Measurements from ENCODE around the gene TMPRSS6. TPM values are rescaled to one million over a fixed set of nuclear protein-coding genes. Genes with fewer than 3 reads are reported as not detected.

TMPRSS6 gene
- total RNA-seq, 1 donor, result not detected

GRCh38 chr22:37145180-37146050, 35.9 kb upstream of the TMPRSS6 start:
- Histone ChIP-seq H3K9me3 (ENCODE audit: low read depth, low read length) (no peaks in the 10 kb centered on the region), H2AFZ (ENCODE audit: low read length) (no peak overlapping the region), H3K27me3 (ENCODE audit: insufficient read depth, low read length) (peaks cover 12% of the 10 kb centered on the region), H4K20me1 (ENCODE audit: insufficient read depth, low read length) (no peaks in the 10 kb centered on the region), H3K79me2 (ENCODE audit: insufficient read depth, low read length) (no peaks in the 10 kb centered on the region), H3K36me3 (ENCODE audit: insufficient read depth, low read length) (no peaks in the 10 kb centered on the region), H3K4me3 (ENCODE audit: insufficient read depth, low read length) (no peak overlapping the region), H3K27ac (ENCODE audit: low read depth, low read length) (no peak overlapping the region), H3K4me2 (ENCODE audit: insufficient read depth, low read length) (no peak overlapping the region), H3K4me1 (ENCODE audit: insufficient read depth, low read length) (no peaks in the 10 kb centered on the region)
- TF ChIP-seq CTCF (IDR thresholded peaks at IDR 0.05; ENCODE audit: extremely low read depth, low read depth, low read length), result no peak
- DNase-seq (ENCODE audit: insufficient read length, low spot score, missing footprints), result peak; percentile 83

- Histone ChIP-seq H3K4me3 (ENCODE audit: insufficient read depth, low read length) (no peak overlapping the region), H3K9me3 (ENCODE audit: low read depth, low read length) (no peaks in the 10 kb centered on the region), H3K27ac (ENCODE audit: low read depth, low read length) (no peak overlapping the region), H3K4me2 (ENCODE audit: insufficient read depth, low read length) (no peak overlapping the region), H2AFZ (ENCODE audit: low read length) (no peak overlapping the region), H3K79me2 (ENCODE audit: insufficient read depth, low read length) (no peaks in the 10 kb centered on the region), H4K20me1 (ENCODE audit: insufficient read depth, low read length) (no peaks in the 10 kb centered on the region), H3K36me3 (ENCODE audit: insufficient read depth, low read length) (no peaks in the 10 kb centered on the region), H3K27me3 (ENCODE audit: insufficient read depth, low read length) (peaks cover 12% of the 10 kb centered on the region), H3K4me1 (ENCODE audit: insufficient read depth, low read length) (no peaks in the 10 kb centered on the region)
- TF ChIP-seq CTCF (IDR thresholded peaks at IDR 0.05; ENCODE audit: extremely low read depth, low read depth, low read length), result no peak
- peak; percentile 42 for DNase-seq (ENCODE audit: insufficient read length, low spot score, missing footprints)
These were observed 34.7 kb upstream of the TMPRSS6 start for GRCh38 chr22:37144180-37144554.

GRCh38 chr22:37141971-37142370, 32.5 kb upstream of the TMPRSS6 start:
- Histone ChIP-seq H3K79me2 (ENCODE audit: insufficient read depth, low read length) (no peaks in the 10 kb centered on the region), H3K27me3 (ENCODE audit: insufficient read depth, low read length) (peaks cover 12% of the 10 kb centered on the region), H3K4me1 (ENCODE audit: insufficient read depth, low read length) (no peaks in the 10 kb centered on the region), H3K4me3 (ENCODE audit: insufficient read depth, low read length) (no peak overlapping the region), H3K4me2 (ENCODE audit: insufficient read depth, low read length) (no peak overlapping the region), H3K27ac (ENCODE audit: low read depth, low read length) (no peak overlapping the region), H3K36me3 (ENCODE audit: insufficient read depth, low read length) (no peaks in the 10 kb centered on the region), H2AFZ (ENCODE audit: low read length) (no peak overlapping the region), H3K9me3 (ENCODE audit: low read depth, low read length) (no peaks in the 10 kb centered on the region), H4K20me1 (ENCODE audit: insufficient read depth, low read length) (no peaks in the 10 kb centered on the region)
- DNase-seq (ENCODE audit: insufficient read length, low spot score, missing footprints), result peak; percentile 74
- no peak for TF ChIP-seq CTCF (IDR thresholded peaks at IDR 0.05; ENCODE audit: extremely low read depth, low read depth, low read length)

- H4K20me1 ChIP-seq (ENCODE audit: insufficient read depth, low read length), result no peaks in the 10 kb centered on the region
- TF ChIP-seq CTCF (IDR thresholded peaks at IDR 0.05; ENCODE audit: extremely low read depth, low read depth, low read length), result no peak
These were observed 32.0 kb upstream of the TMPRSS6 start for GRCh38 chr22:37141476-37141875.

More at GRCh38 chr22:37141476-37141875, 32.0 kb upstream of the TMPRSS6 start:
- no peaks in the 10 kb centered on the region for H3K4me1 ChIP-seq (ENCODE audit: insufficient read depth, low read length)
- no peaks in the 10 kb centered on the region for H3K9me3 ChIP-seq (ENCODE audit: low read depth, low read length)
- no peaks in the 10 kb centered on the region for H3K79me2 ChIP-seq (ENCODE audit: insufficient read depth, low read length)
- no peaks in the 10 kb centered on the region for H3K36me3 ChIP-seq (ENCODE audit: insufficient read depth, low read length)
- peak; percentile 73 for DNase-seq (ENCODE audit: insufficient read length, low spot score, missing footprints)
- H3K27ac ChIP-seq (ENCODE audit: low read depth, low read length), result no peak overlapping the region
- H3K4me3 ChIP-seq (ENCODE audit: insufficient read depth, low read length), result no peak overlapping the region
- peaks cover 10% of the 10 kb centered on the region for H3K27me3 ChIP-seq (ENCODE audit: insufficient read depth, low read length)
- no peak overlapping the region for H3K4me2 ChIP-seq (ENCODE audit: insufficient read depth, low read length)
- no peak overlapping the region for H2AFZ ChIP-seq (ENCODE audit: low read length)
